ENCODE data around the gene LAX1. TPM values are rescaled to one million over a fixed set of nuclear protein-coding genes. Genes with fewer than 3 reads are reported as not detected.
A peak's percentile ranks its signal among the peaks of the same experiment; 100 is the strongest.
"Not testable (repeated sequence)": the region's sequence is repeated elsewhere in the genome, so short reads cannot be mapped to it uniquely, and the experiment has no call there.

Gene LAX1
- polyA plus RNA-seq, 3 donors, result 0.10 to 0.27 (median 0.15) TPM

- no peak for DNase-seq (ENCODE audit: low read depth in 3 of 3, low spot score in 2 of 3)
Observed at GRCh38 chr1:203764105-203765028, 616 bp upstream of the LAX1 start.

- no peak for DNase-seq (ENCODE audit: low read depth in 3 of 3, low spot score in 2 of 3)
Observed at GRCh38 chr1:203768256-203768655, 3.3 kb downstream of the LAX1 start.

GRCh38 chr1:203769505-203770343, 4.7 kb downstream of the LAX1 start:
- DNase-seq (ENCODE audit: low read depth in 3 of 3, low spot score in 2 of 3), result peak; percentile 38 to 74 (median 57)

GRCh38 chr1:203771901-203772301, 6.9 kb downstream of the LAX1 start:
- peak in 1 of 3 donors; percentile 10 for DNase-seq (ENCODE audit: low read depth in 3 of 3, low spot score in 2 of 3)

- no peak for DNase-seq (ENCODE audit: low read depth in 3 of 3, low spot score in 2 of 3)
Observed at GRCh38 chr1:203772836-203773235, 7.9 kb downstream of the LAX1 start.

GRCh38 chr1:203776636-203777035, 11.7 kb downstream of the LAX1 start:
- no peak for DNase-seq (ENCODE audit: low read depth in 3 of 3, low spot score in 2 of 3)

- DNase-seq (ENCODE audit: low read depth in 3 of 3, low spot score in 2 of 3), result no peak
Observed at GRCh38 chr1:203777596-203777995, 12.6 kb downstream of the LAX1 start.

GRCh38 chr1:203778146-203778545, 13.2 kb downstream of the LAX1 start:
- no peak for DNase-seq (ENCODE audit: low read depth in 3 of 3, low spot score in 2 of 3)

GRCh38 chr1:203778789-203779188, 13.8 kb downstream of the LAX1 start:
- DNase-seq (ENCODE audit: low read depth in 3 of 3, low spot score in 2 of 3), result no peak

- no peak for DNase-seq (ENCODE audit: low read depth in 3 of 3, low spot score in 2 of 3)
Observed at GRCh38 chr1:203781962-203782361, 17.0 kb downstream of the LAX1 start.

- no peak for DNase-seq (ENCODE audit: low read depth in 3 of 3, low spot score in 2 of 3)
Observed at GRCh38 chr1:203789966-203790365, 25.0 kb downstream of the LAX1 start.

GRCh38 chr1:203791498-203791897, 26.5 kb downstream of the LAX1 start:
- DNase-seq (ENCODE audit: low read depth in 3 of 3, low spot score in 2 of 3), result no peak

- no peak for DNase-seq (ENCODE audit: low read depth in 3 of 3, low spot score in 2 of 3)
Observed at GRCh38 chr1:203792486-203792885, 27.5 kb downstream of the LAX1 start.

- DNase-seq (ENCODE audit: low read depth in 3 of 3, low spot score in 2 of 3), result not testable (repeated sequence)
Observed at GRCh38 chr1:203793561-203793960, 28.6 kb downstream of the LAX1 start.

- no peak for DNase-seq (ENCODE audit: low read depth in 3 of 3, low spot score in 2 of 3)
Observed at GRCh38 chr1:203794764-203795440, 29.9 kb downstream of the LAX1 start.

GRCh38 chr1:203795441-203796235, 30.7 kb downstream of the LAX1 start, which contains the start of the genes ZBED6 and ZC3H11A:
Gene ZBED6, plus strand, starts transcription at chr1:203795623. Its CDS starts 1,900 bp downstream, at chr1:203797523.
Gene ZC3H11A, plus strand, starts transcription at chr1:203795623. Its CDS starts 21,448 bp downstream, at chr1:203817071.
- peak; percentile 92 to 97 (median 94) for DNase-seq (ENCODE audit: low read depth in 3 of 3, low spot score in 2 of 3)

GRCh38 chr1:203796236-203796605, 31.2 kb downstream of the LAX1 start:
- DNase-seq (ENCODE audit: low read depth in 3 of 3, low spot score in 2 of 3), result peak in 1 of 3 donors; percentile 33

- no peak for DNase-seq (ENCODE audit: low read depth in 3 of 3, low spot score in 2 of 3)
Observed at GRCh38 chr1:203797216-203797615, 32.2 kb downstream of the LAX1 start.

GRCh38 chr1:203797948-203798655, 33.1 kb downstream of the LAX1 start:
- no peak for DNase-seq (ENCODE audit: low read depth in 3 of 3, low spot score in 2 of 3)
